Testis (tissue), 3 donors: ENCODE data around the gene SPTLC3. TPM values are rescaled to one million over a fixed set of nuclear protein-coding genes. Genes with fewer than 3 reads are reported as not detected.

ENCODE experiments used
- DNase-seq: peaks from one replicate; pipeline ENCODE4 v3.0.0-alpha.2; 2019
- H3K27ac ChIP-seq, 2 donors: fragments of 200-600 bp; sonication (generic); one replicate each; pipeline ENCODE4 v1.5.1; 2019
- H3K27me3 ChIP-seq: fragments of 200-600 bp; sonication (generic); one replicate; pipeline ENCODE4 v1.5.1; 2019
- H3K36me3 ChIP-seq: fragments of 200-600 bp; sonication (generic); one replicate; pipeline ENCODE4 v1.5.1; 2017; ENCODE audit warnings: low read depth; ENCODE audit errors: missing control alignments
- H3K4me1 ChIP-seq: fragments of 200-600 bp; sonication (generic); one replicate; pipeline ENCODE4 v1.5.1; 2019
- H3K4me3 ChIP-seq, 2 donors: fragments of 200-600 bp; sonication (generic); one replicate each; pipeline ENCODE4 v1.5.1; 2017 to 2019
- H3K9me3 ChIP-seq: fragments of 200-600 bp; sonication (generic); one replicate; pipeline ENCODE4 v1.5.1; 2017
- POLR2A ChIP-seq: fragments of 450-650 bp; IDR thresholded peaks from one replicate; pipeline ENCODE4 v1.6.1; 2017; ENCODE audit warnings: antibody characterized with exemption, mild to moderate bottlenecking, moderate library complexity
- WGBS, 2 donors: methylation state at CpG; one replicate each; pipeline ENCODE4 v1.1.5; 2018; 5-methylcytosine and 5-hydroxymethylcytosine counted together
- intact Hi-C: fragments of 100-400 bp; cut with DNase I; formaldehyde crosslinking; loops from one replicate; pipeline ENCODE4 v1.15.1; 2023; ENCODE audit warnings: low total_unique reads
- polyA plus RNA-seq: library from polyadenylated mRNA; stranded (reverse); fragments of 350-450 nt; fragmentation: Illumina TruSeq; extraction: RNeasy Lipid Tissue Mini Kit (QIAGEN cat#74804); gene quantifications from one replicate; pipeline ENCODE4 v1.2.3, GENCODE V29; 2014; ENCODE audit warnings: low read depth, low replicate concordance; ENCODE audit not compliant: insufficient read depth
- total RNA-seq, 2 donors: library from RNA; depleted of rRNA; stranded (reverse); fragments of >200 nt; gene quantifications; one replicate each; pipeline ENCODE4 v1.2.3, GENCODE V29; 2016
- TF ChIP-seq, protein P1 (sequence below), 3 experiments: fragments of 450-650 bp in 2 of 3; fragments of 200-600 bp in 1 of 3; sonication (generic) in 1 of 3; IDR thresholded peaks; one replicate each; pipeline ENCODE4 v1.5.1; 2016 to 2019; ENCODE audit warnings: antibody characterized with exemption in 3 of 3, mild to moderate bottlenecking in 2 of 3, moderate library complexity in 1 of 3

SPTLC3 gene
- total and polyA plus RNA-seq, 3 donors from 2014 or later, result 9.8 to 22.6 (median 11.3) TPM

DNA sequence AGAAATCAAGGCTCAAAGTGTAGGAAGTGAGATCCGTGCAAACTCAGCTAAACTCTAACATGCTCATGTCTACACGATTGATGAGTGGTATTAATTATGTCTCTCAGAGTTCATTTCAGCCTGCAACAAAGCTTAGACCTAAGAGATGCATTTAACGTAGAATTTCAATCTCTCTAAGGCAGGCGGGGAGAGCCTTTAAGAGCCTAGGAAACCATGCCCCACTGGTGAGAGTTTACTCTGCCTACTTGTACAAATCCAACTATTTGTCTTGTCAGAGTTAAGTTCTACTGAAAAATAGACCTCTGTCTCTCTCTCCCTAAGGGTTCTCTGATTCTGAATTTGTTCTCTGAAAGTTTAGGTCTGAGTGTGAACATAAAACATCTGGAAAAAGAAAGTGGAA is 100.9 kb downstream of the SPTLC3 start:
- Histone ChIP-seq H3K27me3 (no peaks in the 10 kb centered on the region), H3K27ac (no peak overlapping the region), H3K9me3 (no peaks in the 10 kb centered on the region), H3K4me1 (no peaks in the 10 kb centered on the region), H3K36me3 (no peaks in the 10 kb centered on the region), H3K4me3 (no peak overlapping the region)
- WGBS, 2 donors, result 85 to 90% methylated on average over 4 of the region's 4 CpGs
- DNase-seq, result no peak
- no peak for TF ChIP-seq POLR2A
- TF ChIP-seq, protein P1, sequence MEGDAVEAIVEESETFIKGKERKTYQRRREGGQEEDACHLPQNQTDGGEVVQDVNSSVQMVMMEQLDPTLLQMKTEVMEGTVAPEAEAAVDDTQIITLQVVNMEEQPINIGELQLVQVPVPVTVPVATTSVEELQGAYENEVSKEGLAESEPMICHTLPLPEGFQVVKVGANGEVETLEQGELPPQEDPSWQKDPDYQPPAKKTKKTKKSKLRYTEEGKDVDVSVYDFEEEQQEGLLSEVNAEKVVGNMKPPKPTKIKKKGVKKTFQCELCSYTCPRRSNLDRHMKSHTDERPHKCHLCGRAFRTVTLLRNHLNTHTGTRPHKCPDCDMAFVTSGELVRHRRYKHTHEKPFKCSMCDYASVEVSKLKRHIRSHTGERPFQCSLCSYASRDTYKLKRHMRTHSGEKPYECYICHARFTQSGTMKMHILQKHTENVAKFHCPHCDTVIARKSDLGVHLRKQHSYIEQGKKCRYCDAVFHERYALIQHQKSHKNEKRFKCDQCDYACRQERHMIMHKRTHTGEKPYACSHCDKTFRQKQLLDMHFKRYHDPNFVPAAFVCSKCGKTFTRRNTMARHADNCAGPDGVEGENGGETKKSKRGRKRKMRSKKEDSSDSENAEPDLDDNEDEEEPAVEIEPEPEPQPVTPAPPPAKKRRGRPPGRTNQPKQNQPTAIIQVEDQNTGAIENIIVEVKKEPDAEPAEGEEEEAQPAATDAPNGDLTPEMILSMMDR (IDR thresholded peaks at IDR 0.05), result no peak
- intact Hi-C loops, result loop anchor here (10.0 kb wide), 1 partner anchor 135 kb away; no protein-coding TSS in a partner anchor

- Histone ChIP-seq H3K9me3 (no peaks in the 10 kb centered on the region), H3K36me3 (no peaks in the 10 kb centered on the region), H3K27ac (no peak overlapping the region), H3K4me1 (no peaks in the 10 kb centered on the region), H3K27me3 (no peaks in the 10 kb centered on the region), H3K4me3 (no peak overlapping the region)
- no peak for DNase-seq
- intact Hi-C loops, result no loop called here
- TF ChIP-seq, protein P1 (IDR thresholded peaks at IDR 0.05), result no peak
- no peak for TF ChIP-seq POLR2A
- WGBS, 2 donors, result 87% methylated on average over 2 of the region's 2 CpGs
Measured at GRCh38 chr20:13110796-13111195, 102.0 kb downstream of the SPTLC3 start.

DNA sequence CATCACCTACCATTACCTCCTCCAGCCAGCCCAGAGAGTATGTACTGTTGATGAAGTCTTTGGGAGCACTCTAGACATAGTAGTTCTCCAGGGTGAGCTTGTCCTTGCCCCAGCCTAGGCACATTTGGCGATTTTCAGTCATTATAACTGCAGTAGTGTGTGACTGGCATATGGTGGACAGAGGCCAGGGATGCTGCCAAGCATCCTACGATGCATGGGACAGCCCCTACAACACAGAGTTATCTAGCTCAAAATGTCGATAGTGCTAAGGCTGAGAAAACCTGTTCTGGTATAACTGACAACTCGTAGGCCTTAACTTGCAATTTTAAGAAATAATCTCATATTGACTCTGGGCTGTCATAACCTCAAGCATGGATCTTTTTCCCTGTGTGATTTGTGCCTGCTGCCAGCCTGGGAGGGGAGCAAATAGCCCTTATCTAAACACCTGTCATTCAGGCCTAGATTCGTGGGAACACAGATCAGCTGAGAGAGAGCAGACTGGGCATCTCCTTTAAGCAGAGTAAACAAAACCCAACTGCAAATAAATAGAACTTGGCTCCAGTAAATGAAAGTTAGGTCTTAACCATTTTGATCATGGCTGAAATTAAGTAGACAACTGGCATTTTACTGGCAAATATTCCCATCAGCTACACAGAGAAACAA is 102.6 kb downstream of the SPTLC3 start:
- no peaks in the 10 kb centered on the region for H3K4me1 ChIP-seq
- no peak for TF ChIP-seq POLR2A
- TF ChIP-seq, protein P1 (IDR thresholded peaks at IDR 0.05), result no peak
- H3K4me3 ChIP-seq, result no peak overlapping the region
- no peak for DNase-seq
- no peaks in the 10 kb centered on the region for H3K27me3 ChIP-seq
- no peaks in the 10 kb centered on the region for H3K9me3 ChIP-seq
- WGBS, 2 donors, result 86 to 89% methylated on average over 5 of the region's 5 CpGs
- no peaks in the 10 kb centered on the region for H3K36me3 ChIP-seq
- no peak overlapping the region for H3K27ac ChIP-seq
- intact Hi-C loops, result no loop called here

DNA sequence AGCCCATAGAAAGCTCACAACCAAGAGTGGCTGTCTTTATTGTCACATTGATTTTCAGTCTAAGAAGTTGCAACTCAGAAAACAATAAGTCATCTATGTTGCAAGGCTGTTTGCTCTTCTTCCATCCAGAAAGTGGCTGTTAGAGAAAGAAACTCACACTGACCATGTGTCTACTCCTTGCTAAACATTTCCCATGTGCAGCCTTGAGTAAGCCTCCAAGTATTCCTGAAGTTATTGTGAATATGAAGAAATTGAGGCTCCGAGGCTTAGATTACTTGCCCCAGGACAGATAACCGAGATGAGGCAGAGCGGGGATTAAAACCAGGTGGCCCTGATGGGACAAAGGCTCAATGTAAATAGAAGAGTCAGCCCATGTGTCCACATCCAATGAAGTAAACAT is 105.0 kb downstream of the SPTLC3 start:
- no peaks in the 10 kb centered on the region for H3K27me3 ChIP-seq
- H3K4me1 ChIP-seq, result no peaks in the 10 kb centered on the region
- no peak overlapping the region for H3K4me3 ChIP-seq
- intact Hi-C loops, result no loop called here
- no peaks in the 10 kb centered on the region for H3K36me3 ChIP-seq
- WGBS, 2 donors, result 88 to 100% methylated on average over 3 of the region's 3 CpGs
- H3K9me3 ChIP-seq, result no peaks in the 10 kb centered on the region
- DNase-seq, result no peak
- H3K27ac ChIP-seq, result no peak overlapping the region
- TF ChIP-seq, protein P1 (IDR thresholded peaks at IDR 0.05), result no peak
- TF ChIP-seq POLR2A, result no peak

DNA sequence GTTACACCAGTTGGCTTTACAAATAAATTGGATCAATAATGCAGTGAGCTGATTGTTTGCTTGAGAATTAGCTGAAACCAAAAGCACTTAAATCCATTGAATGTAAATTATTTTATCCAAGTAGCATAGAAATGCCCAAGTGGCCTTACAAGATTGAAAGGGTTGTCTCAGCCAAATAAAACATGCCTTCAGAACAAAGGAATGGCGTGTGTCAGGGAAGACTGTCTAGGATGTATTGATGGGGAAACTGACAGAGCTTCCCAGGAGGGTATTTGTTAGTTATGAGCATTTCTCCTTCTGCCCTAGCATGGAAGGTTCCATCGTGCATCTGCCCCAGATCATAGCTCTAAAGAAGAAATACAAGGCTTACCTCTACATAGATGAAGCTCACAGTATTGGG is 108.4 kb downstream of the SPTLC3 start:
- no peaks in the 10 kb centered on the region for H3K4me1 ChIP-seq
- intact Hi-C loops, result no loop called here
- no peak overlapping the region for H3K27ac ChIP-seq
- TF ChIP-seq, protein P1 (IDR thresholded peaks at IDR 0.05), result no peak
- no peak for TF ChIP-seq POLR2A
- H3K36me3 ChIP-seq, result no peaks in the 10 kb centered on the region
- no peak for DNase-seq
- 83 to 86% methylated on average over 2 of the region's 2 CpGs for WGBS, 2 donors
- H3K9me3 ChIP-seq, result no peaks in the 10 kb centered on the region
- no peaks in the 10 kb centered on the region for H3K27me3 ChIP-seq
- no peak overlapping the region for H3K4me3 ChIP-seq
